CD14-positive monocyte (primary cell): Measurements from ENCODE around the gene ANO9. TPM values are rescaled to one million over a fixed set of nuclear protein-coding genes. Genes with fewer than 3 reads are reported as not detected.

Source experiments
- DNase-seq, 3 donors: peaks; one replicate each; pipeline ENCODE4 v3.0.0-alpha.2; 2011 to 2022
- H2AFZ ChIP-seq: 2 replicates; pipeline ENCODE4 v1.6.0; 2012; ENCODE audit warnings: mild to moderate bottlenecking, low read depth, low read length, inconsistent platforms; ENCODE audit not compliant: insufficient read depth, poor library complexity, severe bottlenecking
- H3K27ac ChIP-seq, 2 donors: 1 replicate in 1 of 2; 2 replicates in 1 of 2; pipeline ENCODE4 v1.5.1; 2012 to 2013; ENCODE audit warnings: low read length in 2 of 2, control low read depth in 1 of 2, inconsistent platforms in 1 of 2, low read depth in 1 of 2, mild to moderate bottlenecking in 1 of 2
- H3K27me3 ChIP-seq, 2 donors: one replicate each; pipeline versions ENCODE4 v1.6.0 to v1.6.1; 2011 to 2013; ENCODE audit warnings: low read length in 2 of 2; ENCODE audit not compliant: control insufficient read depth in 2 of 2, insufficient read depth in 2 of 2
- H3K36me3 ChIP-seq, 2 donors: replicated peaks in 1 of 2; 1 replicate in 1 of 2; 2 replicates in 1 of 2; pipeline versions ENCODE4 v1.5.1 to v1.6.1; 2012 to 2013; ENCODE audit warnings: low read length in 2 of 2, control low read depth in 1 of 2, inconsistent platforms in 1 of 2, mild to moderate bottlenecking in 1 of 2; ENCODE audit not compliant: insufficient read depth in 2 of 2, control insufficient read depth in 1 of 2
- H3K4me1 ChIP-seq, 2 donors: 1 replicate in 1 of 2; 2 replicates in 1 of 2; pipeline versions ENCODE4 v1.5.1 to v1.6.1; 2012 to 2013; ENCODE audit warnings: low read length in 2 of 2, control low read depth in 1 of 2, inconsistent platforms in 1 of 2, mild to moderate bottlenecking in 1 of 2, moderate library complexity in 1 of 2; ENCODE audit not compliant: insufficient read depth in 2 of 2, control insufficient read depth in 1 of 2
- H3K4me2 ChIP-seq: replicated peaks from 2 replicates; pipeline ENCODE3; 2012; ENCODE audit warnings: low read length, moderate library complexity, mild to moderate bottlenecking; ENCODE audit not compliant: poor library complexity, severe bottlenecking; ENCODE audit errors: extremely low read depth
- H3K4me3 ChIP-seq, 3 experiments: fragments of 200-600 bp in 1 of 3; sonication (generic) in 1 of 3; replicated peaks in 1 of 3; 1 replicate in 2 of 3; 2 replicates in 1 of 3; pipeline ENCODE4 v1.5.1; 2011 to 2013; ENCODE audit warnings: low read length in 3 of 3, mild to moderate bottlenecking in 3 of 3, control low read depth in 2 of 3, low read depth in 2 of 3, inconsistent platforms in 1 of 3, moderate library complexity in 1 of 3
- H3K79me2 ChIP-seq: 2 replicates; pipeline ENCODE4 v1.6.0; 2012; ENCODE audit warnings: mild to moderate bottlenecking, control low read depth, inconsistent platforms, low read length, moderate library complexity; ENCODE audit not compliant: insufficient read depth
- H3K9ac ChIP-seq: 2 replicates; pipeline ENCODE4 v1.6.0; 2017; ENCODE audit warnings: low read length, mild to moderate bottlenecking; ENCODE audit not compliant: insufficient read depth, poor library complexity, severe bottlenecking
- H3K9me3 ChIP-seq, 2 donors: replicated peaks in 1 of 2; 1 replicate in 1 of 2; 2 replicates in 1 of 2; pipeline versions ENCODE4 v1.5.1 to v1.6.1; 2012 to 2013; ENCODE audit warnings: low read length in 2 of 2, control low read depth in 1 of 2; ENCODE audit not compliant: control insufficient read depth in 1 of 2, insufficient read depth in 1 of 2
- H4K20me1 ChIP-seq: 2 replicates; pipeline ENCODE4 v1.6.0; 2012; ENCODE audit warnings: mild to moderate bottlenecking, low read length, control low read depth, moderate library complexity; ENCODE audit not compliant: insufficient read depth
- H3K27ac Mint-ChIP-seq, 7 donors: one replicate each; pipeline ENCODE4 v1.8.0; 2020; ENCODE audit warnings: mild to moderate bottlenecking in 7 of 7, mixed read lengths in 7 of 7, moderate library complexity in 6 of 7, inconsistent platforms in 2 of 7
- H3K27me3 Mint-ChIP-seq, 3 donors: one replicate each; pipeline ENCODE4 v1.8.0; 2021 to 2022; ENCODE audit warnings: low read depth in 3 of 3, mild to moderate bottlenecking in 3 of 3, mixed read lengths in 3 of 3, moderate library complexity in 3 of 3, inconsistent platforms in 1 of 3
- H3K36me3 Mint-ChIP-seq, 2 donors: one replicate each; pipeline ENCODE4 v1.8.0; 2020; ENCODE audit warnings: mixed read lengths in 2 of 2, inconsistent platforms in 1 of 2, mild to moderate bottlenecking in 1 of 2
- H3K4me1 Mint-ChIP-seq: one replicate; pipeline ENCODE4 v1.8.0; 2020; ENCODE audit warnings: mild to moderate bottlenecking, mixed read lengths
- H3K4me3 Mint-ChIP-seq, 2 donors: one replicate each; pipeline ENCODE4 v1.8.0; 2020; ENCODE audit warnings: mild to moderate bottlenecking in 2 of 2, mixed read lengths in 2 of 2, moderate library complexity in 1 of 2
- H3K9me3 Mint-ChIP-seq, 7 donors: one replicate each; pipeline ENCODE4 v1.8.0; 2020 to 2022; ENCODE audit warnings: mixed read lengths in 7 of 7, mild to moderate bottlenecking in 6 of 7, moderate library complexity in 6 of 7, inconsistent platforms in 2 of 7
- WGBS: methylation state at CpG from one replicate; pipeline ENCODE4 v1.1.5; 2013; ENCODE audit warnings: missing lambda C conversion rate; ENCODE audit not compliant: insufficient coverage; 5-methylcytosine and 5-hydroxymethylcytosine counted together
- intact Hi-C, 2 donors: fragments of 100-400 bp; cut with micrococcal nuclease; formaldehyde crosslinking; loops; one replicate each; pipeline versions ENCODE4 v1.15.0 to v1.15.1; 2023
- polyA plus RNA-seq, 3 donors: library from polyadenylated mRNA; depleted of rRNA in 1 of 3; unstranded in 2 of 3; stranded (reverse) in 1 of 3; fragments of 300-500 nt in 2 of 3; fragments of >200 nt in 1 of 3; fragmentation: Illumina TruSeq in 2 of 3; gene quantifications; 1 replicate in 2 of 3; 2 replicates in 1 of 3; pipeline ENCODE4 v1.2.3, GENCODE V29; 2012 to 2021
- TF ChIP-seq, protein P1 (sequence below): fragments of 200-600 bp; IDR thresholded peaks from one replicate; pipeline ENCODE4 v1.8.0; 2022; ENCODE audit warnings: antibody characterized with exemption, mild to moderate bottlenecking

ANO9 gene
- polyA plus RNA-seq, 3 donors = 0.18 to 0.24 TPM; not detected in 1

DNA sequence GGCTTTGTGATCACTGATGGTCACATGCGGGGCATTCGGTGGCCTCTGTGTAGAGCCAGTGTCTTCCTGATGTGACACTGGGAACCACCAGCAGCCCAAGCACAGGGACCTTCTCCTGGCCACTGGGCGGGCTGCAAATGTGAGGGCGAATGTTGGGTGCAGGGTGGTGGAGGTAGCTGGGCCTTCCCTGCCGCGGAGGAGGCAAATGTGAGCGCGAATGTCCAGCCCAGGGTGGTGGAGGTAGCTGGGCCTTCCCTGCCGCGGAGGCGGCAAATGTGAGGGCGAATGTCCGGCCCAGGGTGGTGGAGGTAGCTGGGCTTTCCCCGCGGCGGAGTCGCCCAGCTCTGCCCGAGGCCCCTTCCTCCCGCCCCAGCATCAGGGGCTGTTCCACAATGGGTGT is 31.6 kb upstream of the ANO9 start:
- TF ChIP-seq, protein P1, sequence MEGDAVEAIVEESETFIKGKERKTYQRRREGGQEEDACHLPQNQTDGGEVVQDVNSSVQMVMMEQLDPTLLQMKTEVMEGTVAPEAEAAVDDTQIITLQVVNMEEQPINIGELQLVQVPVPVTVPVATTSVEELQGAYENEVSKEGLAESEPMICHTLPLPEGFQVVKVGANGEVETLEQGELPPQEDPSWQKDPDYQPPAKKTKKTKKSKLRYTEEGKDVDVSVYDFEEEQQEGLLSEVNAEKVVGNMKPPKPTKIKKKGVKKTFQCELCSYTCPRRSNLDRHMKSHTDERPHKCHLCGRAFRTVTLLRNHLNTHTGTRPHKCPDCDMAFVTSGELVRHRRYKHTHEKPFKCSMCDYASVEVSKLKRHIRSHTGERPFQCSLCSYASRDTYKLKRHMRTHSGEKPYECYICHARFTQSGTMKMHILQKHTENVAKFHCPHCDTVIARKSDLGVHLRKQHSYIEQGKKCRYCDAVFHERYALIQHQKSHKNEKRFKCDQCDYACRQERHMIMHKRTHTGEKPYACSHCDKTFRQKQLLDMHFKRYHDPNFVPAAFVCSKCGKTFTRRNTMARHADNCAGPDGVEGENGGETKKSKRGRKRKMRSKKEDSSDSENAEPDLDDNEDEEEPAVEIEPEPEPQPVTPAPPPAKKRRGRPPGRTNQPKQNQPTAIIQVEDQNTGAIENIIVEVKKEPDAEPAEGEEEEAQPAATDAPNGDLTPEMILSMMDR = no peak
- H3K4me1 Mint-ChIP-seq = peaks cover 3% of the 10 kb centered on the region
- Histone ChIP-seq H4K20me1 (no peaks in the 10 kb centered on the region), H3K4me3 (no peak overlapping the region), H3K9me3 (no peaks in the 10 kb centered on the region), H2AFZ (no peak overlapping the region), H3K27ac (no peak overlapping the region), H3K27me3 (no peaks in the 10 kb centered on the region), H3K4me1 (no peaks in the 10 kb centered on the region), H3K4me2 (no peak overlapping the region), H3K36me3 (peaks cover 0 to 4% of the 10 kb centered on the region in 2 donors), H3K9ac (no peak overlapping the region), H3K79me2 (no peaks in the 10 kb centered on the region)
- H3K27me3 Mint-ChIP-seq = peaks cover 0 to 2% (median 1%) of the 10 kb centered on the region in 3 donors
- peak overlapping the region in 1 of 7 donors; percentile 63 for H3K27ac Mint-ChIP-seq
- H3K36me3 Mint-ChIP-seq = peaks cover 5 to 12% of the 10 kb centered on the region in 2 donors
- intact Hi-C loops = no loop called here
- DNase-seq = no peak
- 95% methylated on average over 9 of the region's 19 CpGs for WGBS
- peaks cover 0 to 5% (median 3%) of the 10 kb centered on the region in 7 donors for H3K9me3 Mint-ChIP-seq
- no peak overlapping the region for H3K4me3 Mint-ChIP-seq

DNA sequence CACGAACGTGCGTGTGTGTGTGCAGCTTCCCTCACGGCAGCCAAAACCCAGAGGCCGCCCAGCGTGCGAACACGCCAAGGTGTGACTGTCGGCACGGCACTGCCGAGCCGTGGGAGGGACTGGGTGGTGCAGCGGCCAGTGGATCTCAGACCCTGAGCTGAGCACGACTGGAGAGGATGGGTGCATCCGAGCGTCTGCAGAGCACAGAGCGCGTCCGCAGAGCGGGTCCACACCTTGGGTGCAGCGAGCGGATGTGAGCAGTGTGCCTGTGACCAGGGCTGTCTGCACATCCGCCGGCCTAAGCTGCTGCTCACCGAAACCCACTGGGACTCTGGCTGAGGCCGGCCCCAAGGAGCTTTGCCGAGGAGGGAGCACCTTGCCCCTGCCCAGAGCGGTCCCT is 31.0 kb upstream of the ANO9 start:
- Histone ChIP-seq H3K27ac (no peak overlapping the region), H3K27me3 (no peaks in the 10 kb centered on the region), H3K9me3 (no peaks in the 10 kb centered on the region), H3K4me1 (no peaks in the 10 kb centered on the region), H3K4me3 (no peak overlapping the region), H3K4me2 (no peak overlapping the region), H4K20me1 (no peaks in the 10 kb centered on the region), H3K79me2 (no peaks in the 10 kb centered on the region), H2AFZ (no peak overlapping the region), H3K36me3 (peaks cover 0 to 4% of the 10 kb centered on the region in 2 donors), H3K9ac (no peak overlapping the region)
- no peak overlapping the region for H3K4me3 Mint-ChIP-seq
- 96% methylated on average over 27 of the region's 28 CpGs for WGBS
- no peak overlapping the region for H3K27ac Mint-ChIP-seq
- TF ChIP-seq, protein P1 = no peak
- peaks cover 5 to 12% of the 10 kb centered on the region in 2 donors for H3K36me3 Mint-ChIP-seq
- peaks cover 3% of the 10 kb centered on the region for H3K4me1 Mint-ChIP-seq
- no peak for DNase-seq
- intact Hi-C loops = no loop called here
- peaks cover 0 to 5% (median 3%) of the 10 kb centered on the region in 7 donors for H3K9me3 Mint-ChIP-seq
- H3K27me3 Mint-ChIP-seq = peaks cover 0 to 2% (median 1%) of the 10 kb centered on the region in 3 donors
